Endothelial cell of umbilical vein (primary cell): Measurements from ENCODE around the gene PLA2R1. TPM values are rescaled to one million over a fixed set of nuclear protein-coding genes. Genes with fewer than 3 reads are reported as not detected.

ENCODE experiments used
- BruUV-seq: library from RNA; stranded (reverse); fragments of 400-500 nt; replicated peaks from 2 replicates; lab custom pipeline; 2021; lab: Mats Ljungman, UMichigan
- CTCF ChIA-PET: fragments of 300-600, 350-600 bp; sonication (Branson Sonifier 250); formaldehyde crosslinking; loops from one replicate; lab custom pipeline; 2021; ENCODE audit warnings: antibody characterized with exemption, inconsistent platforms; lab: Charles Lee
- POLR2A ChIA-PET: fragments of 300-600, 350-600 bp; sonication (Branson Sonifier 250); formaldehyde crosslinking; loops from one replicate; lab custom pipeline; 2021; ENCODE audit warnings: antibody characterized with exemption, inconsistent platforms; lab: Charles Lee
- DNase-seq: peaks from one replicate; pipeline ENCODE4 v3.0.0-alpha.2; 2011; ENCODE audit warnings: low read depth, low spot score
- FAIRE-seq: peaks from 2 replicates; lab custom pipeline; 2011; peaks lifted over from hg19 to GRCh38; lab: Jason Lieb, UNC
- H2AFZ ChIP-seq: 2 replicates; pipeline ENCODE4 v1.6.0; 2012; ENCODE audit warnings: low read depth, low read length, control low read depth, inconsistent platforms
- H3K27ac ChIP-seq: 2 replicates; pipeline ENCODE4 v1.5.1; 2011; ENCODE audit warnings: low read depth, mild to moderate bottlenecking, control low read depth, low read length, moderate library complexity; ENCODE audit not compliant: insufficient read depth
- H3K27me3 ChIP-seq, 2 experiments: 2 replicates each; pipeline versions ENCODE4 v1.6.0 to v1.6.1; 2011; ENCODE audit warnings: low read length in 2 of 2, mixed read lengths in 1 of 2; ENCODE audit not compliant: control insufficient read depth in 2 of 2, insufficient read depth in 2 of 2
- H3K36me3 ChIP-seq, 2 experiments: 2 replicates in 1 of 2; 3 replicates in 1 of 2; pipeline ENCODE4 v1.5.1; 2011; ENCODE audit warnings: low read length in 2 of 2, mild to moderate bottlenecking in 1 of 2, moderate library complexity in 1 of 2; ENCODE audit not compliant: control insufficient read depth in 2 of 2, insufficient read depth in 2 of 2; ENCODE audit errors: extremely low read depth in 1 of 2
- H3K4me1 ChIP-seq: 3 replicates; pipeline ENCODE4 v1.5.1; 2011; ENCODE audit warnings: mild to moderate bottlenecking, low read length; ENCODE audit not compliant: control insufficient read depth, insufficient read depth; ENCODE audit errors: extremely low read depth
- H3K4me2 ChIP-seq: 2 replicates; pipeline ENCODE4 v1.6.1; 2011; ENCODE audit warnings: low read length, control low read depth, mixed read lengths; ENCODE audit not compliant: insufficient read depth
- H3K4me3 ChIP-seq, 3 experiments: fragments of 200-600 bp in 1 of 3; sonication (generic), shearing (Covaris generic) in 1 of 3; replicated peaks in 1 of 3; 2 replicates each; pipeline ENCODE4 v1.5.1; 2011 to 2016; ENCODE audit warnings: control low read depth in 3 of 3, low read length in 3 of 3, mild to moderate bottlenecking in 2 of 3, inconsistent platforms in 1 of 3, low read depth in 1 of 3, moderate library complexity in 1 of 3; ENCODE audit not compliant: insufficient read depth in 1 of 3
- H3K79me2 ChIP-seq: 2 replicates; pipeline ENCODE4 v1.6.0; 2012; ENCODE audit warnings: low read length, inconsistent platforms; ENCODE audit not compliant: control insufficient read depth, insufficient read depth
- H3K9ac ChIP-seq: replicated peaks from 2 replicates; pipeline ENCODE3; 2011; ENCODE audit warnings: low read length, control low read depth; ENCODE audit not compliant: insufficient read depth; ENCODE audit errors: extremely low read depth
- H3K9me1 ChIP-seq: replicated peaks from 3 replicates; pipeline ENCODE4 v1.6.0; 2011; ENCODE audit warnings: mild to moderate bottlenecking, low read length; ENCODE audit not compliant: control insufficient read depth, insufficient read depth; ENCODE audit errors: extremely low read depth
- H3K9me3 ChIP-seq: replicated peaks from 2 replicates; pipeline ENCODE4 v1.5.1; 2012; ENCODE audit warnings: low read length, inconsistent platforms; ENCODE audit not compliant: control insufficient read depth, insufficient read depth
- H4K20me1 ChIP-seq: replicated peaks from 2 replicates; pipeline ENCODE3; 2011; ENCODE audit warnings: mild to moderate bottlenecking, low read length; ENCODE audit not compliant: control insufficient read depth, insufficient read depth; ENCODE audit errors: extremely low read depth
- CTCF ChIP-seq, 2 donors: IDR thresholded peaks; 1 replicate in 1 of 2; 2 replicates in 1 of 2; pipeline ENCODE4 v1.5.1; 2011; ENCODE audit warnings: low read length in 2 of 2, mild to moderate bottlenecking in 2 of 2, moderate library complexity in 2 of 2, control low read depth in 1 of 2, inconsistent platforms in 1 of 2, low read depth in 1 of 2; ENCODE audit not compliant: insufficient read depth in 1 of 2; ENCODE audit errors: extremely low read depth in 1 of 2
- FOS ChIP-seq: IDR thresholded peaks from 2 replicates; pipeline ENCODE4 v1.6.1; 2011; ENCODE audit warnings: mild to moderate bottlenecking, low read length, moderate library complexity, borderline replicate concordance; ENCODE audit not compliant: insufficient read depth
- GATA2 ChIP-seq: IDR thresholded peaks from 2 replicates; pipeline ENCODE4 v1.7.0; 2011; ENCODE audit warnings: low read depth, mild to moderate bottlenecking, moderate library complexity, mixed read lengths, low read length; ENCODE audit not compliant: insufficient read length, insufficient read depth
- JUN ChIP-seq: IDR thresholded peaks from 2 replicates; pipeline ENCODE4 v1.6.1; 2011; ENCODE audit warnings: borderline replicate concordance, low read depth; ENCODE audit not compliant: insufficient read length, insufficient read depth
- POLR2A ChIP-seq: IDR thresholded peaks from 2 replicates; pipeline ENCODE4 v1.6.1; 2012; ENCODE audit warnings: low read depth, mild to moderate bottlenecking, control low read depth, low read length
- POLR2AphosphoS5 ChIP-seq: IDR thresholded peaks from 2 replicates; pipeline ENCODE4 v1.6.1; 2012; ENCODE audit warnings: low read depth, mild to moderate bottlenecking, control low read depth, low read length, moderate library complexity; ENCODE audit not compliant: insufficient read depth
- dilution Hi-C: fragments of 300-500 bp; cut with MboI; formaldehyde crosslinking; loops from one replicate; pipeline ENCODE4 v1.15.0; 2019; ENCODE audit warnings: low sequenced_read_pairs; ENCODE audit not compliant: extremely low pct_ligation_motif_present
- intact Hi-C: fragments of 100-400 bp; cut with micrococcal nuclease; formaldehyde crosslinking; loops from one replicate; pipeline ENCODE4 v1.10.0; 2022
- polyA plus RNA-seq, 4 experiments: library from polyadenylated mRNA; depleted of rRNA in 3 of 4; stranded (reverse) in 3 of 4; unstranded in 1 of 4; fragments of >200 nt; gene quantifications; 2 replicates each; pipeline versions ENCODE4 v1.2.1 to v1.2.3, GENCODE V29; 2011 to 2012; ENCODE audit warnings: missing spikeins in 1 of 4
- total RNA-seq: library from RNA; stranded (reverse); gene quantifications from 2 replicates; pipeline ENCODE4 v1.2.3, GENCODE V29; 2021

Gene PLA2R1
- total and polyA plus RNA-seq, 2 donors (not counting 3 experiments of a cell fraction or from before 2014, with no cell fraction given): 6.9 to 14.4 TPM

- H3K4me3 ChIP-seq: no peak overlapping the region
- DNase-seq: peak; percentile 59
- POLR2A ChIA-PET: no interaction called here
Measured at GRCh38 chr2:159939946-159940345, 122.5 kb downstream of the PLA2R1 start.

GRCh38 chr2:159938395-159938794, 124.0 kb downstream of the PLA2R1 start:
- Histone ChIP-seq H3K27me3 (no peaks in the 10 kb centered on the region), H3K9ac (no peak overlapping the region), H3K27ac (no peak overlapping the region), H3K36me3 (no peaks in the 10 kb centered on the region), H3K4me2 (no peak overlapping the region), H4K20me1 (no peaks in the 10 kb centered on the region), H3K79me2 (no peaks in the 10 kb centered on the region), H3K4me3 (no peak overlapping the region), H2AFZ (no peak overlapping the region), H3K9me3 (no peaks in the 10 kb centered on the region), H3K9me1 (no peaks in the 10 kb centered on the region), H3K4me1 (peaks cover 14% of the 10 kb centered on the region)
- dilution Hi-C loops (no loop called here), intact Hi-C loops (no loop called here)
- ChIA-PET CTCF (interaction anchor here (0.6 to 4.1 kb wide), 6 partner anchors 9 to 23 kb away, joined by 3 to 19 read pairs (median 3); no protein-coding TSS in a partner anchor), POLR2A (no interaction called here)
- no peak for TF ChIP-seq POLR2A
- no peak for TF ChIP-seq GATA2
- no peak for TF ChIP-seq JUN
- TF ChIP-seq FOS: no peak
- no peak for TF ChIP-seq POLR2AphosphoS5
- no peak for TF ChIP-seq CTCF (IDR thresholded peaks at IDR 0.05; ENCODE audit: extremely low read depth in 1 of 2, insufficient read depth in 1 of 2, low read depth in 1 of 2, low read length in 2 of 2)
- DNase-seq (no peak), FAIRE-seq (no peak)
- no TSS peak for BruUV-seq

More at GRCh38 chr2:159939946-159940345, 122.5 kb downstream of the PLA2R1 start:
- no peaks in the 10 kb centered on the region for H3K9me1 ChIP-seq
- dilution Hi-C loops: no loop called here
- no peak overlapping the region for H3K27ac ChIP-seq
- no peak overlapping the region for H3K9ac ChIP-seq
- CTCF ChIA-PET: interaction anchor here (1.0 to 4.1 kb wide), 9 partner anchors 14 to 713 kb away, joined by 3 to 19 read pairs (median 5); no protein-coding TSS in a partner anchor
- BruUV-seq: no TSS peak
- intact Hi-C loops: loop anchor here (5.0 kb wide), 1 partner anchor 143 kb away; the partner anchor contains the start of gene CD302
- TF ChIP-seq CTCF (IDR thresholded peaks at IDR 0.05; ENCODE audit: extremely low read depth in 1 of 2, insufficient read depth in 1 of 2, low read depth in 1 of 2, low read length in 2 of 2) (peak; percentile 12 to 20), FOS (no peak)
- H2AFZ ChIP-seq: no peak overlapping the region
- H3K4me2 ChIP-seq: no peak overlapping the region
- no peaks in the 10 kb centered on the region for H3K9me3 ChIP-seq
- H3K27me3 ChIP-seq: no peaks in the 10 kb centered on the region
- FAIRE-seq: no peak
- H3K4me1 ChIP-seq: peaks cover 17% of the 10 kb centered on the region
- no peaks in the 10 kb centered on the region for H4K20me1 ChIP-seq
- no peaks in the 10 kb centered on the region for H3K79me2 ChIP-seq
- H3K36me3 ChIP-seq: no peaks in the 10 kb centered on the region
